HG03460 (cell line): ENCODE measurements around the gene ALAS1.
"Not testable (repeated sequence)": the region's sequence is repeated elsewhere in the genome, so short reads cannot be mapped to it uniquely, and the experiment has no call there.

Experiments used
- ATAC-seq: cut with Tn5 transposase; IDR thresholded peaks from one replicate; pipeline ENCODE4 v1.9.1; 2021; ENCODE audit not compliant: unreplicated experiment

ALAS1 gene

DNA sequence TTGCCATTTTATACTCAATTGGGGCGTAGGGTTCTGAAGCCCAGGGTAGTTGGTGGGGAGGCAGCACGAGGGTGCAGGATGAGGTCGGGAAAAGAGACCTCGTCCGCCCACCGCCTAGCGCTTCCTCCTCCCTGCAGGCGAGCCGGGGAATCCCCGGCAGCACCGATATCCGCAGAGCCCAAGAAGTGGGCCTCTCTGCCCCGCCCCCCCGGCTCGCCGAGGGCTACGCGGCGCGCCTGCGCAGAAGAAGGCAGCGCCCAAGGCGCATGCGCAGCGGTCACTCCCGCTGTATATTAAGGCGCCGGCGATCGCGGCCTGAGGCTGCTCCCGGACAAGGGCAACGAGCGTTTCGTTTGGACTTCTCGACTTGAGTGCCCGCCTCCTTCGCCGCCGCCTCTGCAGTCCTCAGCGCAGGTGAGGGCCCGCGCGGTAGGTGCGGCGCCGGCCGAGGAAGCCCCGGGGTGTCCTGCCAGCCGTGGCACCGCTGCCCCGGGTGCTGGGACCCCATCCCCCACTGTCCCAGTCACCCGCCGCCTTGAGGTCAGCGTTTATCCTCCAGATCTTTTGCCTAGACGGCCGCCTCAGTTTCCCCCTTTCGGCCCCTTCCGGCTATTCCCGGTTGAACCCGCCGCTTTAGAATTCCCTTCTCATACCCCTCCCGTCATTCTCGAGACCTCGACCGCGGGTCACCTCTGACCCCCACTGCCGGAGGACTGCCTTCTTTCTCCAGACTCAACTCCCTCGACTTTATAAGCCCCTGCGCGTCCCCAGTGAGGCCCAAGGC lies at the start of gene ALAS1:
Gene ALAS1 (plus strand): TSS at position 319 of the 784 bp plus-strand sequence. CDS start 1,082 bp downstream, outside the sequence.
- peak; percentile 85 for ATAC-seq

DNA sequence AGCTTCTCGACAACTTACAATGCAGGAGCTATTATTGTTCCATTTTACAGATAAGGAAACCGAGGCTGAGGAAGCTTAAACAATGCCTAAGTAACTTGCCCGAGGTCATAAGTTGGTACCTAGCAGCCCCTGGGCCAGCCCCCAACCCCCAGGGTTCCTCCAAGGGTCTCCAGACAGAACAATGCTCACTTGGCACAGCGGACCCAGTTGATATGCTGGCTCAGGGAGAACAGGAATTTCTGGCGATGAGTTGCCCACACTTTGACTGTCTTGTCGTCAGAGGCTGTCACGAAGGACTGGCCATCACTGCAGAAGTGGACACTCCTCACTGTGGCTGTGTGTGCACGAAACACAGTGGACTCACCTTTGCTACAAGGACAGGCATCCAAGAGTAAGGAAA lies 48.9 kb upstream of the ALAS1 start:
- no peak for ATAC-seq

DNA sequence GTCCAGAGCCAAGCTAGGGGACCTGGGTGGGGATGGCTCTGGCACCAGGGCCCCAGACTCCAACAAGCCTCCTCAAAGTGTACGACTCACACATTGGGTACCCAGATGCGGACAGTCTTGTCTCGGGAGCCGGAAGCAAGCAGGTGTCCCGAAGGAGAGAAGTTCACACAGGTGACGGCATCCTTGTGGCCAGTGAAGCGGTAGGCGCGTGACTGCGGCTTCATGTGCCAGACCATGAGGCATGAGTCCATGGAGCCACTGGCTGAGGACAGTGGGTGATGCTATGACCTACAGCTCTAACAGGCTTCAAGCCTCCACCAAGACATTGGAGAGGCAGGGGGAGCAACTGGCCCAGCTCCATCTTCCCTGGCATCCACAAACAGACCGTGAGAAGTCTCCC lies 48.2 kb upstream of the ALAS1 start:
- ATAC-seq = no peak

DNA sequence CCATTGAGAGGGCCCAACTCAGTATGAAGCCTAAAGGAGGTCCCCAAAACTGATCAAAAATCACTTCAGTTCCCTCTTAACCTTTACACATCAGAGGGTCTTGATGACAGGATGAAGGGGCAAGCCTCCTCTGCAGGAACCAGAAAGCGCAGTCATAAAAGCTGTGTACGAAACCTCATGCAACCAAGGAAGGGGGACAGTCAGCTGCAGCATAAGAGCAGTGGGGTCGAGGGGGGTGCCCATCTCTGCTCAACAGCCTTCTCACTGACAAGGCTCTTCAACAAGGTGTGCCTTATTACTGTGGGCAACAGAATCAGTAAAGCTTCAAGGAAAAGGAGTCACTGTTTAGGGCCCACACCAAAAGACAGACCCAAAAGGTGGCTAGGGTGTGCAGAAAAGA lies 47.6 kb upstream of the ALAS1 start:
- no peak for ATAC-seq

DNA sequence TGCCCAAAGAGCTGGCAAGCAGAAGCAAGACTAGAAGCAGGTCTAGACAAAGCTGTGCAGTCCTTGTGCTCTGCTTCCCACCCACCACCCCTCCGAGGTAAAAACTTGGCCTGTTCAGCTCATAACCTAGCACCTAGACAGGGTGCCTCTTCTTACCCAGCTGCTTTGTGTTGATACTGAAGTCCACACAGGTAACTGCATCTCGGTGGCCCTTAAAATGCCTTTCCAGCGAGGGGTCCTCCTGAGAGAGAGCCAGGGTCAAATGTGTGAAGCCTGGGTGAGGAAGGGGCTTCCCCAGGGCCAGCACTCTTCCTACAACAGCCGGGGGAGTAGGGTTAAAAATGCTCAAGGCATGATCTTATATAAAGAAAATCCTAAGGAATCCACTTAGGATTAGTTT lies 47.1 kb upstream of the ALAS1 start:
- ATAC-seq = no peak

DNA sequence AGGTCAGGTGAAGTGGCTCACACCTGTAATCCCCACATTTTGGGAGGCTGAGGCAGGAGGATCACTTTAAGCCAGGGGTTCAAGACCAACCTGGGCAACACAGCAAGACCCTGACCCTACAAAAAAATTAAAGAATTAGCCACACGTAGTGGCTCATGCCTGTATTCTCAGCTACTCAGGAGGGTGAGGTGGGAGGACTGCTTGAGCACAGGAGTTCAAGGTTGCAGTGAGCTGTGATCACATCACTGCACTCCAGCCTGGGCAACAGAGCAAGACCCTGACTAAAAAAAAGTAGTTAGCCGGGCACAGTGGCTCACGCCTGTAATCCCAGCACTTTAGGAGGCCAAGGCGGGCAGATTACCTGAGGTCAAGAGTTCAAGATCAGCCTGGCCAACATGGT lies 46.0 kb upstream of the ALAS1 start:
- not testable (repeated sequence) for ATAC-seq

DNA sequence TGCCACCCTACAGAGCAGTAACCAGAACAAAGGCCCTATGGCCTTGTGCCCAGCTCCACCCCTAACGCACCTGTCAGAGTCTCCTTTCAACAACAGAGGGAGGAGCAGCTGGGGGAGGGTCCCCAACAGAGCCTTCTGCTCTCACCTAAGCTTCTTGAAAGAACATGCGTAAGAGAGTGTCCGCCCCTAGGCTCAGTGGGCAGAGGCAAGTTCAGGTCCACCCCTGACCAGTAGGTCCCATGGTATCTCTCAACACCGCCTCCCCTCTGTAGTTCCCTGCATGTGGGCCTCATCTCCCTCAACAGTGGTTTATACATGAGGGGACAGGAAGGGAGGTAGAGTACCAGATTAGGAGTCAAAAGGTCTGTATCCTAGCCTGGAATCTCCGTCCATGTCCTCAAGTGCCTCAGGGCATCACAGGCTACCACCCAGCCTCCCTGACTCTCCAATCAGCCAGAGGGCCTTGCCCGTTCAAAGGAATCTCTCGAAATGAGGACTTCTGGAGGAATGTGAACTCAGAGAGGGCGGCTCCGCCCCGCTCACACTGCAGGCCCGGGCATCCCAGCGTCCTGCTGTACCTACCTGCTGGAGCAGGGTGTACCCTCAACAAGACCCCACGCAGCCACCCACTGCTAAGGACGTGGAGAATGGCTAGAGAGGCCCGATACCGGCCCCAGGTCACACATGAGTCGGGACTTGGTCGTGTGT lies 44.4 kb upstream of the ALAS1 start:
- ATAC-seq = peak; percentile 9

DNA sequence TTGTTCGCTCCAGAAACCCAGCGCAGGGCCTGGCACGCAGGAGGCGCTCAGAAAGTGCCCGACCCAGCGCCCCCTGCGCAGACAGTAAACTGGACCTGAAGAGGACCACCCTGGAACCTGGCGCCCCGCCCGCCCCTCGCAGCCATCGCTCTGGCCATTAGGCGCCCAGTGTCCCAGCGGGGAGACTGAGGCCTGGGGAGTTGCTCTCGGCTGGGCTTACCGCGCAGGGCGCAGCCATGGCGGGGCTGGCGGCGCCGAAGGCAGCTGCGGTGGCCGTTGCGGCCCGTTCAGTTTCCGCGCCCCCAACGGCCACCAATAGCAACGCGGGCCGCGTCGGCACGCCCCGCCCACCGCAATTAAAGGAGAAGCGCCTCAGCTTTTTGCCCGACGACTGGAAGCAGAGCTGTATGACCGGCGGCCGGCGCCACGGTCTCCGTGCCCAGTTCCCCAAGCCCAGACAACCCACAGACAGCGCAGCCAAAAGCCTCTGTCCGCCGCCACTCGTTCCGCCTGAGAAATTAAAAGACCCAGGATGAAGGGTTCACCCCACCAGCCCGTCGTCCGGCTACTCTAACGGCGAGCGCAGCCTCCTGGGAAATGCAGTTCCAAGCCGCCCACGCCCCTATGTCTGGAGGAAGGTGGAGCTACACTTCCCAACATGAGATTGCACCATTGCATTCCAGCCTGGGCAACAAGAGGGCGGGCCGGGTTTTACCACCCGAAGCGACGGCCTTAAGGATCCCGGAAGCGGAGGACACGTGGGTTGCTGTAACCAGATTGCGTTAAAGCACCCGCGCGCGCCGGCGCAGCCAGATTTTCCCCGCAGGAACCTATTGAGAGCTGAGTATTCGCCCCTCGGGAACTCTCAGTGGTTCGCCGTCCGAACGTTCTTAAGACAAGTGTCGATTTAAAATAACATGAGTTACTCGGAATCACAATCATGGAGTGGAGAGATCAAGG lies 43.5 kb upstream of the ALAS1 start, which contains the start of gene POC1A:
Gene POC1A (minus strand): TSS at position 289 of the 960 bp plus-strand sequence. CDS start 51 bp downstream, at position 238.
- ATAC-seq = peak; percentile 80

DNA sequence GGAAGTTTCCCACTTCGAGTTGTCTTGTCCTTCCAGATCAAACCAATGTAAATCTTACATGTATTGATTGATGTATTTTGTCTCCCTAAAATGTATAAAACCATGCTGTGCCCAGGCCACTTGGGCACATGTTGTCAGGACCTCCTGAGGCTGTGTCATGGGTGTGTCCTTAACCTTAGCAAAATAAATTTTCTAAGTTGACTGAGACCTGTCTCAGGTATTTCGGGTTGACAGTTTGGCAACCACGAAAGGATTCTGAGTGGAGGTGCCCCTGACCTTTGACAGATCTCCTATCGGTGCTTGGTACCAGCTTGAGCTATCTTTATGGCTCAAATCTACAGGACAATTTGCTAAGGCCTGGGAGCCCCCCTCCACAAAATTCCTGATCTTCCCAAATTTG lies 42.0 kb upstream of the ALAS1 start:
- ATAC-seq = no peak

DNA sequence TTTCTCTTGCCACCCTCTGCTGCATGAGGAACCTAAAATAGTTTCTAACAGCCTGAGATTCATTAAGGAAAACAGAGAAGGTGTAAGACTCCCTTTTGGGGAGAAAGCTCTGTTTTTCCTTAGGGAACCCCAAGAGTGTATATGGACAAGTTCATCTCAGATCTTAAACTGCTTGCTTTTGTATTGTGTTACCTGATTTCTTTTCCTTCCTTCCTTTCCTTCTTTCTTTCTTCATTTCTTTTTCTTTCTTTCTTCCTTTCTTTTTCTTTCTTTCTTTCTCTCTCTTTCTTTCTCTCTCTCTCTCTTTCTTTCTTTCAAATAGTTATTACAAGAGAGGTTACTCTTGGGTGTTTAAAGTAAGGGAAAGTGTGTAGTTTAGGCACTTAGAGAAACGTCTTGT lies 38.5 kb upstream of the ALAS1 start:
- ATAC-seq = no peak

DNA sequence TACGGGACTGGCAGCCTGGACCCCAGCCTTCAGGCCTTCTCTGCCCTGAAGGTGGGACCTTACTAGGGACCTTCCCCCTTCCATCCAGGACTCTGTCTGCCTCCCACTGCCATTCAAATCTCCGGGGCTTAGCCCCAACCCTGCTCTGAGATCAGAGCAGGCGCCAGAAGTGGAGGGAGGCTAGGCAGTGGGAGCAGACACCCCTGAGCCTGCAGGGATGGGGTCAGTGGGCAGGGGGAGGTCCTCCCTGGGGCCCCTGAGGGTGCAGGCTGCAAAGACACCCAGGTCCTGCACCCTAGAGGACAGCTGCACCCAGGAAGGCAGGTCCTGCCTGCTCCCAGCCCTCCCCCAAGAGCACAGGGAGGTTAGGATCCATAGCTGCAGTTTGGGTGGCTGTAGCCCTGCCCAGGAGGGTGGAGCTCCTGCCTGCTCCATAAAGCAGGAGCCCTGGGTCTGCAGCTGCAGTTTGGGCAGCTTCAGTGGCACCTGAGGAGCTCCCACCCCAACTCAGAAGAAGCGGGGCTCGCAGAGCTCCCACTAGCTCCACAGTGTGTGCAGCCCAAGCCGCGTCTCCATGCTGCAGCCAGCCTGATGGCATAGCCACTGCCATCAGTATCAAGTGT lies 35.6 kb upstream of the ALAS1 start:
- ATAC-seq = no peak

DNA sequence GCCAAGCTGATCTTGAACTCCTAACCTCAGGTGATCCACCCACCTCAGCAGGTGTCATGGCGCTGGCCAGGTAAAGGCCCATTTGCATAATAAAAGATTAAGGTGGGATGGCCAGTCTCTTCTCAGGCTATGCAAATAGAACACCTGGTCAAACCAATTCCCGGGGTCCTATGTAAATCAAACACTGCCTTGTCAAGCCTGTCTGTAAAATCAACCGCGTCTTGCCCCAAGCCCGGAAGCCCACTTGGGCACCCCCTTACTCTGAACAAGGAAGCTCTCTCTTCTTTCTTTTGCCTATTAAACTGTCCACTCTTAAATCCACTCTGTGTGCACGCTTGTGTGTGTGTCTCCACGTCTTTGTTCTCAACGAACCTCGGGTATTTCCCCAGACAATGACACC lies 30.7 kb upstream of the ALAS1 start:
- no peak for ATAC-seq

DNA sequence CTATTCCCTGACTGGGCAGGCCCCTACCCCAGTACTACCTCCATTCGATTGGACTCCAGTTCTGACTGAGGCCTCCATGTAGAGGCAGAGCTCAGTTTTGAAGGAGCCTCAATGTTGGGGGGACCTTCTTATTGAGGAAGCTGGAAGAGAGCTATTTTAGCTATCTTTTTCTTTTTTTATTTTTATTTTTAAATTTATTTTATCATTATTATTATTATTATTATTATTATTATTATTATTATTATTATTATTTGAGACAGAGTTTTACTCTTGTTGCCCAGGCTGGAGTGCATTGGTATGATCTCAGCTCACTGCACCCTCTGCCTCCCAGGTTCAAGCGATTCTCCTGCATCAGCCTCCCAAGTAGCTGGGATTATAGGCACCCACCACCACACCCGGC lies 27.7 kb upstream of the ALAS1 start:
- not testable (repeated sequence) for ATAC-seq

DNA sequence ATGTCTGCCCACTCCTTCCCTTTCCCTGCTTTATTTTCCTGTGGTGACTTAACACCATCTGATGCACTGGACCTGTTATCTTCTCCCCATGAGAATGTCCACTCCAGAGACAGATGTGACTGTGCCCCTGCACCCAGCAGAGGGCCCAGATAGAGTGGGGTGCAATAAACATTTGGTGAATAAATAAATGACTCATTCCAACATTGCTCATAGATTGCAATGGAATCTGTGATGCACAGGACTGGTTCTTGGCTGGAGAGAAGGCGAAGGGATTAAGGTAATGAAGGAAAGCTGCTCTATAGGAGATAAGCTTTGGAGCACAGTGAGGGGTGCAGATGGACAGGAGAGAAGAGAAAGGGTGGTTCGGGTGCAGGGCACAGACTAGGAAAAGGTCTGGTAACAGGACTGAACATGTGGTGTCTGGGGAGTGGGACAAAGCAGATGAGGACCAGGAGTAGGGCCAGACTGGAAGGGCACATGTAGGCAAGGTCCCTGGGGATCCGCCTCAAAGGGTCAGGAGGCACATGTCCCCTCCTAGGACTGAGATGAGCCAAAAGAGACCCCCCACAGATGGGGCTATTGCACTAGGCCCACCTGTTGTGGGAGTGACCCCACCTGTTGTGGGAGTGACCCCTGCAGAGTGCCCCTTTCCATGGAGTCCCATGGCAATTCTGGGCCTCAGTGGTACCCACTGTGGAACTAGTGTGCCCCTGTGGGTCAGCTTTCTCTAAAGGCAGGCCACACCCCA lies 26.3 kb upstream of the ALAS1 start:
- ATAC-seq = no peak

DNA sequence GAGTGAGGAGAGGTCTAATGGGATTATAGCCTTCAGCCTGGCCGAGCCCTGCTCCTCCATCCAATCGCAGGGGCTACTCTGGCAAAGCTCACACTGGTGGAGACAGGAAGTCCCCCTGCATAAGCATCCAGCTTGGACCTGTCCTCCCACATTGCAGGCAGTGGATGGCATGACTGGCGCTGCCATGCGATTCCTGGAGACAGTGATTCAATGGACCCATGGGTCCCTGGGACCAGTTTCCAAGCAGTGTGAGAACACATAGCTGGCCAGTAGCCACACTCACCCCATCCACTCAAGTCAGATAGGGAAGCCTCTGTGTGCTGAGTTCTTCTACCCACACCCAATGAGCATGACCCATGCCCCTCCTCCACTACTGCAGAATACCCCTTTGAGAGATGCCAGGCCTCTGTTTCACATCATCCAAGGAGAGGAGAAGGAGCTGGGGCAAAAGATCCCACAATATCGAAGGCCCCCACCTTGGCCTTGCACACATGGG lies 25.6 kb upstream of the ALAS1 start:
- ATAC-seq = no peak

DNA sequence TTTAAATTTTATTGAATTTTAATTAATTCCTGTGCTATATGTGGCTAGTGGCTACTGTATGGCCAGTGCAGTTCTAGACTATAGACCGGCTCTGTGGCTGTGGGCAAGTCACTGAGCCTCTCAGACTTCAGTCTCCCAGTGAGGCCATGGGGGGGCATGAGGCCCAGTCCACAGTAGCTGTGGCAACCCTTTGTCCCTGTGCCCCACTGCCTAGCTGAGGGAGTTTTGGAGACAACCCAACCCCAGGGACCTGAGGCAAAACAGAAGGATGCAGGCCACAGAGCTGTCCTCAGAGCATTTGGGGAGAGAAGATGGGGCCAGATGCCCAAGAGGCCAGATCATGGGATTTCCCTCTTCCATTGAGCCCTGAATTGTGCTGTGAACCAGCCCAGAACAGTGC lies 24.9 kb upstream of the ALAS1 start:
- ATAC-seq = no peak

DNA sequence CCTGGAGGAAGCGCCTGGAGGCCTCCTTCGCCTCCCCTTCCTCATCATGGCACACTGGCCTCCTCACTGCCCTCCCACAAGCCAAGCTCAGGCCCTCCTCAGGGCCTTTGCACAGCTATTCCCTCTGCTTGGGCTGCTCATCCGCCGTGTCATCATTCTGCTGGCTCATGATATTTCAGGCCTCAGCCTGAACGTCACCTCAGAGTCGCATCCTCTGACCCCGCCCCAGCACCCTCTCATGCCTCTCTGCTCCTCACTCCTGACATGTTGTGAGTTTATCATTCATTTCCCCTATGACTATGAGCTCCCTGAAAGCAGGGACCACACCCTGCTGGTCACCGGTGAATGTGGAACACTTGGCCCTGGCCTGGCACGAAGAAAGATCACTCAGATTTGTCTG lies 23.1 kb upstream of the ALAS1 start:
- no peak for ATAC-seq

DNA sequence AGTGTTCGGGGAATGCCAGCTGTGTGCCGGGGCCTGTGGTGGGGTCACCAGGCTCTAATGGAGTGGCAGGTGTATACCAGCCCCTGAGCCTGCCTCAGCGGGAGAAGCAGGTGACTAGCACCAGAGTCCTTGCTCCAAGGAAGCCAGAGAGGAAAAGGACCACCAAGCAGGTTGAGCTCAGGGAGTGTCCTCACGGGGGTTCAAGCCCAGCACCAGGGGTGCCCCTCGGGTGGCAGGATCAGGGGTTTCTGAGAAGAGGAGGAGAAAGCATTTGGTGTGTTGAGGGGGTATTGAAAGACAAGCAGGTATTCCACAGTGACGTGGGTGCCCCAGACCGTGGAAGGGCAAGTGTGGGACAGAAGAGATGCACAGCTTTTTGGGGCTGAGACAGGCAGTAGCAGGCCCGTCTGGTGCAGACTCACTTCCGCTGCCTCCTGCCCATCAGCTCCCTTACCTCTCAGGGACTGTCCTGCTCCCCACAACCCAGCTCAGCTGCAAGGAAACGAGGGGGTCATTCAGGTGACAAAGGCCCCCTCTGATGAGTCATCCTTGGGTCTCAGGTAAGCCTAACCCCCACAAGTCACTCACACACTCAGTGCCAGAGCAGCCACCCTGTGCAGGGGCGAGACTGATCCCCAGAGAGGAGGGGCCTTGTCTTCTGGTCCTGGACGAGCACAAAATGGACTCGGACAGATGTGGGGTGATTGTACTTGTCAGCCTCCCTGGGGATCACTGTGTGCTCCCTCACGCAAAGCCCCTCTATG lies 22.4 kb upstream of the ALAS1 start:
- no peak for ATAC-seq

DNA sequence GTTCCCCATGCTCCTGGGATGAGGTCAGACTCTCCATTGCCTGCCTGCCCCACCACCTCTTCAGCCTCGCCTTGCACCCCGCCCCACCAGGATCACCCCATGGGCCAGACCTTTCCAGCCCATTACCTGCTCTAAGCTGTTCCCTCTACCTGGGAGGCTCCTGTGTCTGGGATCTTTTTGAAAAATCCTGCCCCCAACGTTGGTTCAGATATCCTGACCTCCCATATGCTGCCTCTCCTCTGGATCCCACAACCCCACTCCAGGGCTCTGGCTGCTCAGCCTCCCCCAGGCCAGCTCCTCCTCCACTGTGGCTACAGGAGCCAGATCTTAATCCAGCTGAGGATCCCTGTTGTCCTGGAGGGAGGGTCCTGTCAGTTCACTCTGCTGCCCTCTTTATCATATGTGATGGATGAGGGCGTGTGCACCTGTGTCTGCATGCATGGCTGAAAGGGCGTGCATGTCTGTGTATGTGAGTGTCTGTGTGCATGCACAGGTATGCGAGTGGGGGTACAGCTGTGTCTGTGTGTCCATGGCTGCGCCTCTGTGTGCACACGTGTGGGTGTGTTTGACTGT lies 21.7 kb upstream of the ALAS1 start:
- ATAC-seq = no peak
